DOHH2 (cell line): ENCODE data around the gene HDAC8.
"Not testable (repeated sequence)": the region's sequence is repeated elsewhere in the genome, so short reads cannot be mapped to it uniquely, and the experiment has no call there.

Experiments used
- H3F3A ChIP-seq: fragments of 200-600 bp; sonication (generic), shearing (Covaris generic); 2 replicates; pipeline ENCODE4 v1.6.0; 2016; ENCODE audit warnings: antibody characterized with exemption, mild to moderate bottlenecking; ENCODE audit not compliant: control insufficient read depth, insufficient read depth
- H3K27ac ChIP-seq: fragments of 200-600 bp; sonication (generic); 2 replicates; pipeline ENCODE4 v1.5.1; 2014; ENCODE audit warnings: low read depth, mild to moderate bottlenecking, low read length, moderate library complexity
- H3K27me3 ChIP-seq: fragments of 200-600 bp; sonication (generic); 2 replicates; pipeline ENCODE4 v1.6.1; 2014; ENCODE audit warnings: mild to moderate bottlenecking, low read length, mixed read lengths; ENCODE audit not compliant: control insufficient read depth
- H3K36me3 ChIP-seq: fragments of 200-600 bp; sonication (generic); 2 replicates; pipeline ENCODE4 v1.6.1; 2014; ENCODE audit warnings: mild to moderate bottlenecking, low read length, moderate library complexity, mixed read lengths; ENCODE audit not compliant: control insufficient read depth
- H3K4me1 ChIP-seq: fragments of 200-600 bp; sonication (generic); 2 replicates; pipeline ENCODE4 v1.6.1; 2014; ENCODE audit warnings: mild to moderate bottlenecking, low read length, mixed read lengths; ENCODE audit not compliant: control insufficient read depth
- H3K4me2 ChIP-seq: fragments of 200-600 bp; sonication (generic); 2 replicates; pipeline ENCODE4 v1.6.0; 2014; ENCODE audit warnings: mild to moderate bottlenecking, low read length, moderate library complexity
- H3K4me3 ChIP-seq: fragments of 200-600 bp; sonication (generic); 2 replicates; pipeline ENCODE4 v1.5.1; 2014; ENCODE audit warnings: mild to moderate bottlenecking, low read length, mixed read lengths
- H3K79me2 ChIP-seq: fragments of 200-600 bp; sonication (generic); 2 replicates; pipeline ENCODE4 v1.6.1; 2014; ENCODE audit warnings: mild to moderate bottlenecking, low read length, mixed read lengths; ENCODE audit not compliant: control insufficient read depth
- H3K9me2 ChIP-seq: fragments of 200-600 bp; sonication (generic); replicated peaks from 2 replicates; pipeline ENCODE4 v1.6.1; 2014; ENCODE audit warnings: mild to moderate bottlenecking, low read length, mixed read lengths; ENCODE audit not compliant: control insufficient read depth
- H3K9me3 ChIP-seq: fragments of 200-600 bp; sonication (generic); 2 replicates; pipeline ENCODE4 v1.6.1; 2014; ENCODE audit warnings: antibody characterized with exemption, low read length, mixed read lengths; ENCODE audit not compliant: control insufficient read depth, insufficient read depth
- H4K20me1 ChIP-seq: fragments of 200-600 bp; sonication (generic); 2 replicates; pipeline ENCODE4 v1.6.0; 2014; ENCODE audit warnings: low read depth, mild to moderate bottlenecking, antibody characterized with exemption, low read length, moderate library complexity; ENCODE audit not compliant: control insufficient read depth, insufficient read depth
- EZH2phosphoT487 ChIP-seq: fragments of 200-600 bp; sonication (generic); IDR thresholded peaks from 2 replicates; pipeline ENCODE4 v1.6.1; 2017; ENCODE audit warnings: borderline replicate concordance, mild to moderate bottlenecking, antibody characterized with exemption, low read length, moderate library complexity, mixed read lengths
- TF ChIP-seq, protein P1 (sequence below): fragments of 200-600 bp; sonication (generic); IDR thresholded peaks from one replicate; pipeline ENCODE4 v1.5.1; 2014; ENCODE audit warnings: antibody characterized with exemption, mild to moderate bottlenecking, low read depth, low read length; ENCODE audit not compliant: poor library complexity, severe bottlenecking

HDAC8 gene

DNA sequence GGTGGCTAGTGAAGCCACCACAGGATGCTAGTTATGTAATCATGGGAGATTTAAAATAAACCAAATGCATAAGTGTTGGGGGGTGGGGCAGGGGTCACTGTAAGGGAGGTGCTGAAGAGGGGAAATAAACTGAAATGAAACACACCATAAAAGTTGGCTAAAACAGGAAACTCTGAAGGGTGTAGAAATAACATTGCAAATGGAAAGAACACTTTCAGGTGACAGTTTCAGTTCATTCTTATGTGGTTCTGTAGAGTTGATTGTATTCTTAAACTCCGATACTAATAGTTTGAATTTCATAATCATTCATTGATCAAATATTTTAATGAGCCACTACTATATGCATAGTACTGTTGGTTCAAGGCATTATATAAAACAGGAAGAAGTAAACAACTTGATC, 80.1 kb downstream of the HDAC8 start:
- Histone ChIP-seq H3K27me3 (no peaks in the 10 kb centered on the region), H3K36me3 (peaks cover 3% of the 10 kb centered on the region; the same call in 1 of the 2 replicates), H4K20me1 (no peaks in the 10 kb centered on the region), H3K4me3 (no peak overlapping the region), H3K9me3 (no peaks in the 10 kb centered on the region), H3K79me2 (no peaks in the 10 kb centered on the region), H3K4me2 (no peak overlapping the region), H3F3A (no peaks in the 10 kb centered on the region), H3K27ac (no peak overlapping the region), H3K9me2 (no peaks in the 10 kb centered on the region), H3K4me1 (no peaks in the 10 kb centered on the region)
- no peak for TF ChIP-seq EZH2phosphoT487
- TF ChIP-seq, protein P1, sequence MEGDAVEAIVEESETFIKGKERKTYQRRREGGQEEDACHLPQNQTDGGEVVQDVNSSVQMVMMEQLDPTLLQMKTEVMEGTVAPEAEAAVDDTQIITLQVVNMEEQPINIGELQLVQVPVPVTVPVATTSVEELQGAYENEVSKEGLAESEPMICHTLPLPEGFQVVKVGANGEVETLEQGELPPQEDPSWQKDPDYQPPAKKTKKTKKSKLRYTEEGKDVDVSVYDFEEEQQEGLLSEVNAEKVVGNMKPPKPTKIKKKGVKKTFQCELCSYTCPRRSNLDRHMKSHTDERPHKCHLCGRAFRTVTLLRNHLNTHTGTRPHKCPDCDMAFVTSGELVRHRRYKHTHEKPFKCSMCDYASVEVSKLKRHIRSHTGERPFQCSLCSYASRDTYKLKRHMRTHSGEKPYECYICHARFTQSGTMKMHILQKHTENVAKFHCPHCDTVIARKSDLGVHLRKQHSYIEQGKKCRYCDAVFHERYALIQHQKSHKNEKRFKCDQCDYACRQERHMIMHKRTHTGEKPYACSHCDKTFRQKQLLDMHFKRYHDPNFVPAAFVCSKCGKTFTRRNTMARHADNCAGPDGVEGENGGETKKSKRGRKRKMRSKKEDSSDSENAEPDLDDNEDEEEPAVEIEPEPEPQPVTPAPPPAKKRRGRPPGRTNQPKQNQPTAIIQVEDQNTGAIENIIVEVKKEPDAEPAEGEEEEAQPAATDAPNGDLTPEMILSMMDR, result no peak

DNA sequence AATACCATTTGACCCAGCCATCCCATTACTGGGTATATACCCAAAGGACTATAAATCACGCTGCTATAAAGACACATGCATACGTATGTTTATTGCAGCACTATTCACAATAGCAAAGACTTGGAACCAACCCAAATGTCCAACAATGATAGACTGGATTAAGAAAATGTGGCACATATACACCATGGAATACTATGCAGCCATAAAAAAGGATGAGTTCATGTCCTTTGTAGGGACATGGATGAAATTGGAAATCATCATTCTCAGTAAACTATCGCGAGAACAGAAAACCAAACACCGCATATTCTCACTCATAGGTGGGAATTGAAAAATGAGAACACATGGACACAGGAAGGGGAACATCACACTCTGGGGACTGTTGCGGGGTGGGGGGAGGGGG, 82.4 kb downstream of the HDAC8 start:
- H3K4me3 ChIP-seq, H3F3A ChIP-seq, H4K20me1 ChIP-seq, H3K4me2 ChIP-seq, H3K27ac ChIP-seq, H3K27me3 ChIP-seq, H3K36me3 ChIP-seq, H3K79me2 ChIP-seq, H3K9me2 ChIP-seq, H3K4me1 ChIP-seq, H3K9me3 ChIP-seq: not testable (repeated sequence)

DNA sequence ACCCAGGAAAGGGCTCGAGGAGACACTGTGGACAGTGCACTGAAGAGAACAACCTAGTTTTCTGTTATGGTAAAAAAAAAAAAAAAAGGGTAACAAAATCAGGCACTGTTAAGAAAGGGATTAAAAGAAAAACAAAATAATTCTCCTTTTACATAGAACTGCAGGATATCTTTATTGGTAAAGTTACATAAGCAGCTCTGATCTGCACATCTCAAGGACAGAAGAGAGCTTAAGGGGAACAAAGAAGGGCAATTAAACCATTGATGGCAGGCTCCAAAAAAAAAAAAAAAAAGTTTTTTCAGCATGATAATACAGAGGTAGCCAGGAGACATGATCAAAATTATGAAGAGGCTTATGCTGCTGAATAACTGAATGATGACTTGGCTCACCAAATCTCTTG, 85.0 kb downstream of the HDAC8 start:
- Histone ChIP-seq H3K36me3 (peaks cover 3% of the 10 kb centered on the region; the same call in 1 of the 2 replicates), H4K20me1 (no peaks in the 10 kb centered on the region), H3F3A (no peaks in the 10 kb centered on the region), H3K27me3 (no peaks in the 10 kb centered on the region), H3K4me3 (no peak overlapping the region), H3K27ac (no peak overlapping the region), H3K9me3 (no peaks in the 10 kb centered on the region), H3K79me2 (no peaks in the 10 kb centered on the region), H3K9me2 (no peaks in the 10 kb centered on the region), H3K4me2 (no peak overlapping the region), H3K4me1 (no peaks in the 10 kb centered on the region)
- TF ChIP-seq EZH2phosphoT487, result no peak
- TF ChIP-seq, protein P1, result no peak

DNA sequence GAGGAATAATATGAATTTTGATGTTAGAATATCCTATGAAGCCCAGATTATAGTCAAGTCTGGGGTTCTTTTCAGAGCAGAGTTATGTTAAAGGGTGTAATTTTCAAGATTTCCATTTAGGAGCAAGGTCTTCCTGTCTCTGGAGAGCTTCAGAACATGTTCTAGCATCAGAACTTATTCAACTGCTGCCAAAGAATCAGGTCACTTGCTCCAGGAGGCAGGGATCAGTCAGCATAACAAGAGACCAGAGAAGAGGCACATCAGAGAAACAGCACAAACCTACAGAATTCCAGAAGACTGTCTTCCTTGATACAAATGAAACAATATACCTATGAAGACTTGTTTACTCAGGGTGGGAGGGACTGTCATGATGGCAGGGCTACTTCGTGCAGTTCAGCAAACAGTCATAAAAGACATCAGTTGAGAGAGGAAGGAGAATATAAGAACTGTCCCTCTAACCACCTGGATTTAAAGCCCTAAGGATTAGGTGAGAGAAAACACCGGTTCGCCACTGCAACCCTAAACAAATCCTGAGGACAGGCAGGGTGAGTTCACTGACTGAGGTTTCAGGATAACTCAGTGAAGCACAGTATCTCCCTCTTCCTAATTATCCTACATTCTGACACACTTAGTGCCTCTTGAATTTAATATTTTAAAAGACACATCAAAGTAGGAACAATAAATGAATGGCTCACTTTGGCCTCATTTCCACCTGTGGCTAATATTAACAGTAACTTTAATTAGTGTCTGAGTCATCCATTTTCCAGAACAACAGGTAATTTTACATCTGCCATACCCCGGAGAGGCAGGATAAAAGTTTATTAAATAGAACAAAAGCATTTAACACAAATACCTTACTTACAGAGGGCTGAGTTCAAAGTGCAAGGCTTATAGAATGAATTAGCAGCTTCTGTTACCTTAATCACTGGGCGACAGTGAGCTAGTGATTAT, 93.0 kb downstream of the HDAC8 start:
- Histone ChIP-seq H3K4me3 (no peak overlapping the region), H3K4me1 (no peaks in the 10 kb centered on the region), H3K9me2 (no peaks in the 10 kb centered on the region), H4K20me1 (no peaks in the 10 kb centered on the region), H3K36me3 (no peaks in the 10 kb centered on the region), H3K4me2 (no peak overlapping the region), H3F3A (no peaks in the 10 kb centered on the region), H3K79me2 (no peaks in the 10 kb centered on the region), H3K27me3 (no peaks in the 10 kb centered on the region), H3K9me3 (no peaks in the 10 kb centered on the region), H3K27ac (no peak overlapping the region)
- TF ChIP-seq EZH2phosphoT487, result no peak
- TF ChIP-seq, protein P1, result no peak
